GM21447 (cell line): Measurements from ENCODE around the gene GSTA1.
"Not testable (repeated sequence)": the region's sequence is repeated elsewhere in the genome, so short reads cannot be mapped to it uniquely, and the experiment has no call there.

Experiments used
- ATAC-seq: cut with Tn5 transposase; IDR thresholded peaks from one replicate; pipeline ENCODE4 v1.9.1; 2021; ENCODE audit not compliant: unreplicated experiment

The GSTA1 gene

GRCh38 chr6:52809777-52810176 is 6.2 kb upstream of the GSTA1 start:
- ATAC-seq = not testable (repeated sequence)

DNA sequence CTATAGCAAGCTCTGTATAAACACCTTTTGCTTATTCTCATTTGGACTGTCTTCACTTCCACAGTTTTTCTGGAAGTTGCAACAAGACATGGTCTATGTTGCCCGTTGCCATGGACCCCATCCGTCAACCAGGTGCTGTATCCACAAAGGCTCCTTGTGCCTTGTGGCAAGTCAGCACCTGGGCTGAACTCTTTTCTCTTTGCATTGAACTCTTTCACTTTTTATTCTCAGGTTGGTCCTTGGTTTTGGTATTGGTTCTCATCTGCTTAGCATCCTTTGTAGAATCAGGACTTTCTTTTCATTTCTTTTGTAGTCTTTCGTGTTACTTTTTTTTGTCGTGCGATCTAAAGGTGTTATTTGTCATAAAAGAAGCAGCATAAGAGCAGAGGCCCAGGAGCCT is 5.0 kb upstream of the GSTA1 start:
- no peak for ATAC-seq

- no peak for ATAC-seq
Measured at GRCh38 chr6:52802806-52803205, 810 bp downstream of the GSTA1 start.

DNA sequence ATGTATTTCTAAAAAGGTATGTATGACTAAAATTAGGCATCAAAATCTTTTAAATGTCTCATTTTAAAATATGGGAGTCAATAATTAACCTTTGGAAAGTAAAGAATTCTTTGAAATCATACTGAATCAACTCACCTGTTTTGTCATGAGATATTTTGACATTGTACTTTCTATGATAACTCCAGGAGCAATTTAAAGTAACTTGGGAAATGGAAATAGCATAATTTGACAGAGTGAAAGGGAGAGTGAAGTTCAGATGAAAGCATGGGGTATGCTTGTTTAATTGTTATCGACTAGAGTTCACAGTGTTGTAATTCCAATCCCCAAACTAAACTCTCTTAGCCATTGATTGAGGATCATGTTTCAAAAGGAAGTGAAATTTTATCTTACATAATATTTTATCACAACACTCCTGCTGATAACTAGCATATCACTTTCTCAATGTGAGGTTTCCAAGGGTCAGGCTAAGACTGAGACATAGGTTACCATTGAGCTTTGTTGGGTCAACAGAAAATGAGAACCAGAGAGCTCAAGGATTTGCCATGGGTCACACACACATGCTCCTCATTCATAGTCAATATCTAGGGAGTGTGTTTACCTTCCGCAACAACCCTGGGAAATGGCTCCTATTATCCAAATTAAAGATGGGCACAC is 2.3 kb downstream of the GSTA1 start:
- ATAC-seq = no peak

DNA sequence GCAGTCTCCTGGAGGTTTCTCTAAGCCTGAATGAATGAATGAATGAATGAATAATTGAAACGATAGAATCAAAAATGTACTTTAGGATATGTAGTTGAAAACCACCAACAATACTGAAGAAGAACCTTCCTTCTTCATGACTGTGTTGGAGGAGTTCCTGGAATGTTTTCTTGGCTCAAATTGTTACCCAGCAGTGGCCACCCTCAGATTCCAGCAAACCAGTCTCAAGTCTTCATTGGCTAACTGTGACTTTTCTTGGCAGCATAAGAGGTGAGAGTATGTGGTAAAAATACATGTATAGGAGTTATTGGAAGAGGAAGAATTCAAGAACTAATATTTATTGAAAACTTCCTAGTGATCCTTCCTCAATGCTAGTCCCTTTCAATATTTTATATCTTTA is 4.3 kb downstream of the GSTA1 start:
- ATAC-seq = not testable (repeated sequence)

DNA sequence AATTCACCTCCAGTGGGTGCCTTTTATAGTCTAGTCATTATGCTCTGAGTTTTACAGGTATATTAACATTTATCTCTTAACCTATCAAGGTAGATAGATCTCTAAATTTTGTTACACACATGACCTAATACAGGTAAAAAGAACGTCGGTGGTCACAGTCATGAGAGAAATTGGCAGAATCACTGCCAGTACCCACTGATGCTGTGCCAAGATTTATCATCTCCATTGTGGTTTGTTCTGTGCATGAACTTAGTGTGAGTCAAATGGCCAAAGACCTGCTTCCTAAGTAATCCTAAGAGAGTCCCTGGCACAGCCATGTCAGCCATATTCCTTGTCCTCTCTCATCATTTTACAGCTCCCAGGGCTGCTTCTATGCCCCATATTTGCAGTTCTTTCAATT is 9.2 kb downstream of the GSTA1 start:
- not testable (repeated sequence) for ATAC-seq

DNA sequence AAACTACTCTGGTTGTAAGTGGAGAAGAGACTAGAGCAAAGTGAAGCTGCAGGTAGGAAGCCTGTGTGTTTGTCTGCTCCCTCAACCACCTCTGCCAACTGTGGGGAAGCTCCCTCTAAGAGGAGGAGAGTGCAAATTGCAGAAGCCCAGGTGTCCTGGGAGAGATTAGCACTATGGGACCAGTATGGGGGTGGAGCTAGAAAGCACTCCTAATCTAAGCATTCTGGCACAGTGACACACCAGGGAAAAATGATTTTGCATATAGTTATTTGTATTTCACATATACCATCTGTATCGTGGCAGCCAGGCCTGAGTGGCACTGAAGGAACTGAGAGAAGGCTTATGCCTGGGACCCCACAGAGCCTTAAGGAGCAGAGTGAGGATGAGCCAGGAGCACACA is 12.8 kb downstream of the GSTA1 start:
- no peak for ATAC-seq

DNA sequence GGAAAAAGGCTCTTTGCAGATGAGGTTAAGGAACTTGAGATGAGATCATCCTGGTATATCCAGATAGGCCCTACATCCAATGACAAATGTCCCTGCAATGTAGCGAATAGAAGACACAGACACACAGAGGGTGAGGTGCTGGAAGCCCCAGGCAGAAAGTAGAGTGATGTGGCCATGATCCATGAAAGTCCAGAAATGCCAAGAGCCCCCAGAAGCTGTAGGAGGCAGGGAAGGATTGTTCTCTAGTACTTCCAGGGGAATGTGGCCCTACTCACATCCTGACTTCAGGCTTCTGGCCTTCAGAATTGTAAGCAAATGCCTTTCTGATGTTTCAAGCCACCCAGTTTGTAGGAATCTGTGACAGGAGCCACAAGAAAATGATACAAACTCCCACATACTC is 14.0 kb downstream of the GSTA1 start:
- not testable (repeated sequence) for ATAC-seq

GRCh38 chr6:52788478-52788877 is 15.1 kb downstream of the GSTA1 start:
- no peak for ATAC-seq

- no peak for ATAC-seq
Measured at GRCh38 chr6:52787917-52788316, 15.7 kb downstream of the GSTA1 start.

GRCh38 chr6:52786249-52786956 is 17.2 kb downstream of the GSTA1 start:
- no peak for ATAC-seq

DNA sequence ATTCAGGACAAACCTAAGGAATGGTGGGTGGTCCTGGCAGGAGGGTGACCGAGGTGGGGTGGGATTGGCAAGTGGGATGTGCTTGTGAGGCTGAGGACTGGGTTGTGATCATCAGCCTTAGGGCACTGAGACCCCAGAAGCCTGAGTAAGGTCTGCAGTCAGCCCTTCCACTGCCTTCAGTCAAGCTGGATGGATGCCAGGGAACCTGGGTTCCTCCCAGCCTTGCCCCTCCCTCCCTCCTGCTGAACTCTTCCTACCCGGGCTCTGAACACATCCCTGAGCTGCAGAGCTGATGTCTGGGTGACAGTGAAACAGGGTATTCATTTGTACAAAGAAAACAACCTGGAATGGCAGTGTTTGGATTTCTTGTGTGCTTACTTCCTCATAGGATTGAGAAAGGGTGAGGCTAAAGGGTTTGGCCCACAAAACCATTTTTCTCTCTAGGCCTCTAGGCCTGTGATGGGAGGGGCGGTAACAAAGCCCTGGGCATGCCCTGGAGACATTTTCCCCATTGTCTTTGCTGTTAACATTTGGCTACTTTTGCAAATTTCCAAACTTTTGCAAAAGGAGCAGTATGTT is 20.8 kb downstream of the GSTA1 start:
- not testable (repeated sequence) for ATAC-seq

DNA sequence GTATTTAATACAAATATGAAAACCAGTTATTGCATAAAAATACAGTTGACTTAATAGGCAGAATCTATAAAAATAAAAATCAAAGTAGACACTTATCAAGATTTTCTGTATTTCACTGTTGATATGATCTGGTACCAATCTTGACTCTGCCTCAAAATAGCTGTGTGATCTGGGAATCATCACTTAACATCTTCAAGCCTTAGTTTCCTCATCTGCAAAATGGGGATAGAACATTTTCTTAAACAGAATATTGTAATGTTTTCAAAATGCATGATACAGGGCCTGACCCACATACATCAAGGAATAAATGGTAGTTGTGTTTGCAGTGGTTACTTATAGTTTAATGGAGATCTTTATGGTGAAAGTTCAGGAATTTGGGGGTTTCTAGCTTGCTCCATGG is 21.4 kb downstream of the GSTA1 start:
- not testable (repeated sequence) for ATAC-seq

DNA sequence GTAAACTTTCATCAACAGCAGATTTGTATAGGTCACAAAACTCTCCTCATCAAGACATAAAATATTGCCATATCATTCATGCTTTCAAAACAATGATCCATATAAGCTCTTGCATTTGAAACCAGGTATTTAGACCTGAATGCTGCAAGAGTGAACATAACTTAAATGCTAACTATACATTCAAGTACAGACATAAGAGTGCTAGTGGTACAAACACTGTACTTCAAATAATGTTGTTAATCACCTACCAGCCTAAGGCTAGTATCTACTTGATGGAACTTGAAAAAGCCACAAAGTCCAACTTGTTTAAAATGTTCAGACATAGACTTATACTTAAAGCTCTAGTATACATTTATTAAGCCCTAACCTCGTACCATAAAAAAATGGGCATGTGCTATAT is 24.4 kb downstream of the GSTA1 start:
- no peak for ATAC-seq

DNA sequence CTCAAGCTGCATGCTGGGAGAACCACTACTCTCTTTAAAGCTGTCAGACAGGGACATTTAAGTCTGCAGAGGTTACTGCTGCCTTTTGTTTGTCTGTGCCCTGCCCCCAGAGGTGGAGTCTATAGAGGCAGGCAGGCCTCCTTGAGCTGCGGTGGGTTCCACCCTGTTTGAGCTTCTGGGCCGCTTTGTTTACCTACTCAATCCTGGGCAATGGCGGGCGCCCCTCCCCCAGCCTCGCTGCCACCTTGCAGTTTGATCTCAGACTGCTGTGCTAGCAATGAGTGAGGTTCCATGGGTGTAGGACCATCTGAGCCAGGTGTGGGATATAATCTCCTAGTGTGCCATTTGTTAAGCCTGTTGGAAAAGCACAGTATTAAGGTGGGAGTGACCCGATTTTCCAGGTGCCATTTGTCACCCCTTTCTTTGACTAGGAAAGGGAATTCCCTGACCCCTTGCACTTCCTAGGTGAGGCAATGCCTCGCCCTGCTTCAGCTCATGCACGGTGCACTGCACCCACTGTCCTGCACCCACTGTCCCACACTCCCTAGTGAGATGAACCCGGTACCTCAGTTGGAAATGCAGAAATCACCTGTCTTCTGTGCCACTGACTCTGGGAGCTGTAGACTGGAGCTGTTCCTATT is 26.8 kb downstream of the GSTA1 start:
- ATAC-seq = not testable (repeated sequence)

- ATAC-seq = not testable (repeated sequence)
Measured at GRCh38 chr6:52769399-52769798, 34.2 kb downstream of the GSTA1 start.

DNA sequence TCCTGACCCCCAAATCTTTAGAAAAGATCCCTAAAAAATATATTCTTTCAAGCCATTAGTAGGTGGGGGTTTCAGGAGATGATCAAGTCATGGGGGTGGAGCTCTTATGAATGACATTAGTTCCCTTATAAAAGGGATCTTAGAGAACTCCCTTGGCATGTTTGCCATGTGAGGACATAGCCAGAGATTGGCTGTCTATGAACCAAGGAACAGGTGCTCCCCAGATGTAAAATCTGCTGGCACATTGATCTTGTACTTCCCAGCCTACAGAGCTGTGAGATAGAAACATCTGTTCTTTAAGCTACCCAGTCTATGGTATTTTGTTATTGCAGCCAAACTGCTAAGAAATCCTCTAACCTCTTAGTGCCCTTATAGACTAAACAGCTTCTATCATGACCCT is 36.0 kb downstream of the GSTA1 start:
- not testable (repeated sequence) for ATAC-seq

DNA sequence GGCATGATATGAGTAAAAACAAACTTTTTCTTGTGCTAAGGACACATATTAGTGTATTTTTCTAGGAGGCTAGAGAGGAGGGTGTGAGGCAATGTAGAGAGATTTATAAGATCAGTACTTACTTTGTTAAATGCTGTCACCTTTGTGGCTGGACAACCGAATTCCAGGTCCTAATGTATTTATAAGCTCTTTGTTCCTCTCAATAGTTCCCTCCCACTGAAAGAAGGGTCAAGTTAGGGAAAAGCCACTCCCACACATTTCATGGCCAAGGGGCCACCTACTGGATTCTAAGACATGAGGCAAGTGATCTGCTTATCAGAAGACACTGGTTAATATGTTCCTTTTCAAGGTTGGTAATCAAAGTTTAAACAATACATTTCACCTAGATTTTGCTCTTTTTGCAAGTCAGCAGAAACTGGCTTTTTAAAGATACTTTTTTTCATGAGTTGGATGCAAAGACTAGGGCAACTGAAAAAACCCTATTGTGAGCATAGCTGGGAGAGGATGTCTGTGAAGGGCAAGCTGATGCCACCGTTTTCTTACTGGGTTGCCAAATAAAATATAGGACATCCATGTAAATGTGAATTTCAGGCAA is 40.2 kb downstream of the GSTA1 start, which contains the start of gene GSTA2:
TSS of gene GSTA2 (minus strand) at position 154 of the 595 bp plus-strand sequence. CDS start 5,528 bp downstream, outside the sequence.
- not testable (repeated sequence) for ATAC-seq

GRCh38 chr6:52761673-52762491 is 41.7 kb downstream of the GSTA1 start:
- ATAC-seq = not testable (repeated sequence)

GRCh38 chr6:52760105-52760765 is 43.4 kb downstream of the GSTA1 start:
- ATAC-seq = no peak
